Measurements from ENCODE around the gene TUBB6. TPM values are rescaled to one million over a fixed set of nuclear protein-coding genes. Genes with fewer than 3 reads are reported as not detected.

Gene TUBB6
- total RNA-seq, 1 experiment from 2014 or later = 126 TPM

DNA sequence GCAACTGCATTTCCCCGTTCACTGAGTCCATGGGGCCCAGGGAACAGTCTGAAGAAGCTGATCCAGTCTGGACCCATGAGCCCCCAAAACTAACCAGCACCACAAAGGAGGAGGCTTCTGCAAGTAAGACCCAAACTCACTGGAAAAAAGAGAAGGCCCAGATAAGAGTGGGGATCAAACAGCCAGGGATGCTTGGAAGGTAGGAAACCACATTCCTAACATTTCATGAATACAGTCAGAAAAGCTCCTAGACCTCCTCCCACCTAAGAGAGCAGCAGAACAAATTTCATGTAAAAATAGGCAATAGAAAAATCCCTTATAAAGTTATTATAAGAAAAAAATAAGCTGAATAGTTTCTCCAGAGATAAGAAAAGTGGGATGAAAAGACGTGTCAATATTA is 30.3 kb downstream of the TUBB6 start:
- DNase-seq (ENCODE audit: low spot score) = no peak

DNA sequence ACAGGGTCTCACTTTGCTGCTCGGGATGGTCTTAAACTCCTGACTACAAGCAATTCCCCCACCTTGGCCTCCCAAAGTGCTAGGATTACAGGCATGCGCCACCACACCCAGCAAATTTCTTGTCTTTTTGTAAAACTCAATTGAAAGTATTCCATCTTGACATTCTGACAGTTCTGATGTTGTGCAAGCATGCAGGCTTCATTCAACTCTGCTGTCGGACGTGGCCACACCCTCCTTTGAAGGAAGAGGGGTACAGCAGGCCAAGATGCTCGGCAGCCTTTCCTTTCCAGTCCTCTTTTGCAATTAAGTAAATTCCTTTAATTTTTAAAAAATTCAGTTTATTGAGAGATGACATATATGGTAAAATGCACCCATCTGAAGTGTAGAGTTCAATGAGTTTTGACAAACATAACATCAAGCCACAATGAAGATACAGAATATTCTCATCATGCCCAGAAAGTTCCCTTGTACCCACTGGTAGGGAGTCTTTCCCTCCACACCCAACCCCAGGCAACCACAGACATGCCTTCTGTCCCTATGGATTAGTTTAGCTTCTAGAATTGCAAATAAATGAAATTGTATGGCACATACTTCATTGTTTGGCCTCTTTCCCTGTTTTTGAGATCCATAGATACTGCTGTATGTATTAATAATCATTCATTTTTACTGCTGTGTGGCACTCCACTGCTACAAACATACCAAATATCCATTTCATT is 33.1 kb downstream of the TUBB6 start:
- no peak for DNase-seq (ENCODE audit: low spot score)

GRCh38 chr18:12342661-12343060 is 34.6 kb downstream of the TUBB6 start:
- no peak for DNase-seq (ENCODE audit: low spot score)

DNA sequence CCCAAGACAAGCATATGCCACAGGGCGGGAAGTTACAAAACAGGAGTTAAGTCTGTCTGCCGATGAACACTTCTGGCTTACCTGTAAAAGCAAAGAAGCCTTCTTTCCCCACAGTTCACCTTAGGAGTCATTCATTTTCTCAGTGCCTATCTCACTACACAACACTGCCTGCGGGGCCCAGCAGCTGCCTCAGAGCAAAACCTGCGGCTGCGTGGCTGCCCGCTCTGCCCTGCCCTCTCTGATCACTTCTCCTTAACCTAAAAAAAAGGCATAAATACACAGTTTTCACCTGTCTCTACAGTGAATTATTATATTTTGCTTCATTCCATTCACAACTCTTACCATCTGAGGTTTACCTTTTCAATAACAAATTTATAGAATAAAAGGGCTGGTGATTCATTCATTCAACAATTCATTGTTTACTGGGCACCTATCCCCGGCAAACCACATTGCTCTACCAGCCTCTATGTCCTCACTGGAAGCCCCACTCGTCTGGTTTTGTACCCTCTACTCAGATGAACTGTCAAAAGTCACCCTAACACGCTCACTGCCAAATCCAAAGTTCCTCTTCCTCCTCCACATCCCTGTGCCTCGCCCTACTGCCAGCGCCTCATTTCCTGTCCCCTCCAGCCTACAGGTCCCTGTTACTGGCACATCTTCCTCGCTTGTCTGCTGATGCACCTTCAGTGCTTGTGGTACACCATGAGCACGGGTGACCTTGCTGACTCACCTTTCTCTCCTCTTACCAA is 37.6 kb downstream of the TUBB6 start:
- no peak for DNase-seq (ENCODE audit: low spot score)

- DNase-seq (ENCODE audit: low spot score) = no peak
These were observed 38.2 kb downstream of the TUBB6 start for GRCh38 chr18:12346240-12346565.

GRCh38 chr18:12347895-12348294 is 39.9 kb downstream of the TUBB6 start:
- no peak for DNase-seq (ENCODE audit: low spot score)

- no peak for DNase-seq (ENCODE audit: low spot score)
These were observed 44.1 kb downstream of the TUBB6 start for GRCh38 chr18:12352188-12352587.

DNA sequence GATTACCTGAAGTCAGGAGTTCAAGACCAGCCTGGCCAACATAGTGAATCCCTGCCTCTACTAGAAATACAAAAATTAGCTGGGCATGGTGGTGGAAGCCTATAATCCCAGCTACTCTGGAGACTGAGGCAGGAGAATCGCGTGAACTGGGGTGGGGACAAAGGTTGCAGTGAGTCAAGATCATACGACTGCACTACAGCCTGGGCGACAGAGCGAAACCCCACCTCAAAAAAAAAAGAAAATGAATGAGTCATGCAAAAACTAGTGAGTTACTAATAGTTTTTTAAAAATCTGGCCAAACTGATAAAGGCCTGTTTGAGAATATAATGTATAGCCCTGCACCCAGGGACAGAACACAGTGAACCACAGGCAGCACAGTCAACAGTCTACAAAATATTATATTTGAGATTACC is 51.5 kb downstream of the TUBB6 start:
- DNase-seq (ENCODE audit: low spot score) = no peak

- DNase-seq (ENCODE audit: low spot score) = no peak
These were observed 53.8 kb downstream of the TUBB6 start for GRCh38 chr18:12361770-12362378.

- DNase-seq (ENCODE audit: low spot score) = no peak
These were observed 54.6 kb downstream of the TUBB6 start for GRCh38 chr18:12362473-12363174.

DNA sequence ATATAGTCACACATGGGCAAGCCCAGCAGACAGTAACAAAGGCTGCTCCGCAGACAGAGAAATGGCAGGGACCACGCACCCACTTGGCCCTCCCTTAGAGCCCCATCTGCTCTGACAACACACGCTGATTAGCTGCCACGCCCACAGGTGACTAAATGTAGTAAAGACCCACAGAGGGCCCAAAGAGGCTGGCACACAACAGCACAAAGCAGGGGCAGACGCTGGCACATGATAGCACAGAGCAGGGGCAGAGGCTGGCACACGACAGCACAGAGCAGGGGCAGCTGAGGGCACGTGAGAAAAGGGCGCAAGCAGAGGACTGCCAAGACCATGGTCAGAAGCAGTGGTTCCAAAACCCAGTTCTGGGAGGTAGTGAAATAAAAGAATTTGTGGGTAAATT is 58.3 kb downstream of the TUBB6 start:
- no peak for DNase-seq (ENCODE audit: low spot score)

GRCh38 chr18:12366784-12367183 is 58.7 kb downstream of the TUBB6 start:
- DNase-seq (ENCODE audit: low spot score) = no peak

DNA sequence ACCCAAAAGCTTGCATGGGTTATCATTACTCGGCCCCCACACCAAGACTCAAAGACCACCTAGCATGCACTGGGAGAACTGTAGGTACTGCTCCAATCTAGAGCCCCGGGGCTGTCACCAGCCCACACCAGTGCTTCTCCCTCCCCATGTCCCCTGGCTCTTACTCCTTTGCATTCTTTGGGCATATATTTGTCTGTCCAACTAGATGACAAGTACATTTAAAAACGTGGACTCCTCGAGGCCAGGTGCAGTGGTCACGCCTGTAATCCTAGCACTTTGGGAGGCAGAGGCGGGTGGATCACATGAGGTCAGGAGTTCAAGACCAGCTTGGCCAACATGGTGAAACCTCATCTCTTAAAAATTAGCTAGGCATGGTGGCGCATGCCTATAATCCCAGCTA is 61.2 kb downstream of the TUBB6 start:
- DNase-seq (ENCODE audit: low spot score) = no peak

DNA sequence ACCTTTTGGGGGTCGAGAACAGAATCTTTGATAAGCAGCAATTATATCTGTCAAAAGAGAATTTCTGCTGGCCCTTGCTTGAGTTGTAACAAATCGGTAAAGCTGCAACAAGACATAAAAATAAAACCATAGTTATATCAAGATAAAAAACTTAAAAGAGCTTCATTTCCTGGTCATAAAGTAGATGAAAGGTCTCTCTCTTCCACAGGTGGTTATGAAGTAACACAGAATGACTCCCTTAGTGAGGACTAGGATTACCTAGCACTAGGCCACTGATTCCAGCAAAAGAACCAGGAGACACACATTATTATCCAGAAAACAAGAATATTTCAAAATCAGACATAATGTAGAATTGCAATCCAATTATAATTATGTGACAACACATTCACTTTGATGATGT is 63.5 kb downstream of the TUBB6 start:
- no peak for DNase-seq (ENCODE audit: low spot score)

DNA sequence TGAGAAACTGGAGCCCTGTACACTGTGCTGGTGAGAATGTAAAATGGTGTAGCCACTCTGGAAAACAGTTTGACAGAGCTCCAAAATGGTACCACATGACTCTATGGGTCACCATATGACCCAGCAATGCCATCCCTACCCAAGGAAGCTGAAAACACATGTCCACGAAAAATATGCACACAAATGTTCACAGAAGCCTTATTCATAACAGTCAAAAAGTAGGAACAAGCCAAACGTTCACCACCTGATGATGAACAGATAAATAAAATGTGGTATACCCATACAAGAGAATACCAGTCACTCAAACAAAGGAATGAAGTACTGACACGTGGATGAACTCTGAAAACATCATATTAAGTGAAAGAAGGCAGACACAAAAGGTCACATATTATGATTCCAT is 64.4 kb downstream of the TUBB6 start:
- DNase-seq (ENCODE audit: low spot score) = no peak

GRCh38 chr18:12373116-12373770 is 65.2 kb downstream of the TUBB6 start:
- DNase-seq (ENCODE audit: low spot score) = no peak

GRCh38 chr18:12373771-12374116 is 65.7 kb downstream of the TUBB6 start:
- no peak for DNase-seq (ENCODE audit: low spot score)

GRCh38 chr18:12374401-12374800 is 66.4 kb downstream of the TUBB6 start:
- DNase-seq (ENCODE audit: low spot score) = no peak
